Neuronal stem cell (in vitro differentiated cells): Measurements from ENCODE around the gene CGRRF1.

Experiments used
- DNase-seq: peaks from one replicate; pipeline ENCODE4 v3.0.0-alpha.2; 2013; ENCODE audit warnings: low spot score
- H2AFZ ChIP-seq: one replicate; pipeline ENCODE4 v1.6.1; 2013; ENCODE audit warnings: mild to moderate bottlenecking, low read length, inconsistent platforms
- H2AK5ac ChIP-seq: 2 replicates; pipeline ENCODE4 v1.6.1; 2013; ENCODE audit warnings: low read depth, mild to moderate bottlenecking, inconsistent platforms, low read length, moderate library complexity, mixed read lengths
- H2BK120ac ChIP-seq: 2 replicates; pipeline ENCODE4 v1.6.1; 2013; ENCODE audit warnings: low read depth, mild to moderate bottlenecking, inconsistent platforms, low read length, moderate library complexity, mixed read lengths
- H2BK12ac ChIP-seq: one replicate; pipeline ENCODE4 v1.6.1; 2013; ENCODE audit warnings: low read length, inconsistent platforms
- H2BK15ac ChIP-seq: 2 replicates; pipeline ENCODE4 v1.6.1; 2013; ENCODE audit warnings: mild to moderate bottlenecking, low read length, inconsistent platforms, mixed read lengths
- H2BK5ac ChIP-seq: one replicate; pipeline ENCODE4 v1.6.1; 2013; ENCODE audit warnings: inconsistent platforms, mild to moderate bottlenecking, low read length, moderate library complexity
- H3K14ac ChIP-seq: one replicate; pipeline ENCODE4 v1.6.1; 2013; ENCODE audit warnings: low read length, inconsistent platforms
- H3K18ac ChIP-seq: 2 replicates; pipeline ENCODE4 v1.6.1; 2013; ENCODE audit warnings: low read length, inconsistent platforms
- H3K23ac ChIP-seq: 2 replicates; pipeline ENCODE4 v1.6.1; 2013; ENCODE audit warnings: low read depth, mild to moderate bottlenecking, mixed read lengths, low read length, inconsistent platforms; ENCODE audit not compliant: poor library complexity
- H3K27ac ChIP-seq: replicated peaks from 3 replicates; pipeline ENCODE4 v1.5.1; 2013; ENCODE audit warnings: low read length, inconsistent platforms
- H3K27me3 ChIP-seq, 3 experiments: 2 replicates each; pipeline ENCODE4 v1.6.1; 2013; ENCODE audit warnings: low read length in 3 of 3, mild to moderate bottlenecking in 2 of 3, inconsistent platforms in 1 of 3, low read depth in 1 of 3, mixed read lengths in 1 of 3, moderate library complexity in 1 of 3; ENCODE audit not compliant: control insufficient read depth in 3 of 3, insufficient read depth in 3 of 3
- H3K36me3 ChIP-seq, 2 donors: replicated peaks in 1 of 2; 2 replicates each; pipeline ENCODE4 v1.6.1; 2013; ENCODE audit warnings: low read length in 2 of 2; ENCODE audit not compliant: control insufficient read depth in 2 of 2, insufficient read depth in 2 of 2
- H3K4ac ChIP-seq: 2 replicates; pipeline ENCODE4 v1.6.1; 2013; ENCODE audit warnings: inconsistent platforms, mild to moderate bottlenecking, low read length, moderate library complexity
- H3K4me1 ChIP-seq, 2 donors: 1 replicate in 1 of 2; 2 replicates in 1 of 2; pipeline ENCODE4 v1.6.1; 2013; ENCODE audit warnings: low read length in 2 of 2, low read depth in 1 of 2; ENCODE audit not compliant: control insufficient read depth in 2 of 2, insufficient read depth in 1 of 2
- H3K4me2 ChIP-seq: one replicate; pipeline ENCODE4 v1.6.1; 2013; ENCODE audit warnings: mild to moderate bottlenecking, low read length, inconsistent platforms; ENCODE audit not compliant: insufficient read depth, poor library complexity, severe bottlenecking
- H3K4me3 ChIP-seq, 2 donors: 2 replicates each; pipeline ENCODE4 v1.5.1; 2013; ENCODE audit warnings: low read length in 2 of 2, mild to moderate bottlenecking in 2 of 2, inconsistent platforms in 1 of 2, moderate library complexity in 1 of 2
- H3K79me1 ChIP-seq: one replicate; pipeline ENCODE4 v1.6.1; 2013; ENCODE audit warnings: low read depth, mild to moderate bottlenecking, inconsistent platforms, low read length, moderate library complexity
- H3K9ac ChIP-seq: one replicate; pipeline ENCODE4 v1.6.1; 2013; ENCODE audit warnings: mild to moderate bottlenecking, low read depth, low read length, inconsistent platforms; ENCODE audit not compliant: poor library complexity
- H3K9me3 ChIP-seq, 2 donors: replicated peaks in 1 of 2; 2 replicates each; pipeline versions ENCODE3 to v1.6.1; 2013; ENCODE audit warnings: low read length in 2 of 2, mild to moderate bottlenecking in 2 of 2, inconsistent platforms in 1 of 2, low read depth in 1 of 2, mixed read lengths in 1 of 2, moderate library complexity in 1 of 2; ENCODE audit not compliant: control insufficient read depth in 2 of 2, insufficient read depth in 1 of 2
- H4K8ac ChIP-seq: one replicate; pipeline ENCODE4 v1.6.1; 2013; ENCODE audit warnings: low read depth, mild to moderate bottlenecking, inconsistent platforms, low read length, moderate library complexity
- H4K91ac ChIP-seq: one replicate; pipeline ENCODE4 v1.6.1; 2013; ENCODE audit warnings: low read length, low read depth, mild to moderate bottlenecking, inconsistent platforms; ENCODE audit not compliant: poor library complexity
- WGBS, 2 donors: extraction: QIAGEN DNeasy Blood & Tissue Kit; methylation state at CpG; one replicate each; pipeline ENCODE4 v1.1.7; 2013; ENCODE audit warnings: missing lambda C conversion rate in 2 of 2, mixed read lengths in 1 of 2; ENCODE audit not compliant: insufficient read length in 2 of 2, insufficient replicate concordance in 1 of 2; ENCODE audit errors: extremely low coverage in 2 of 2; 5-methylcytosine and 5-hydroxymethylcytosine counted together

CGRRF1 gene

GRCh38 chr14:54481695-54482094 lies 28.0 kb upstream of the CGRRF1 start:
- no peak overlapping the region for H2BK5ac ChIP-seq
- no peaks in the 10 kb centered on the region for H3K4me1 ChIP-seq
- no peak overlapping the region for H3K4ac ChIP-seq
- no peaks in the 10 kb centered on the region for H3K27me3 ChIP-seq
- H3K9me3 ChIP-seq = peaks cover 0 to 10% of the 10 kb centered on the region in 2 donors
- H2AFZ ChIP-seq = no peak overlapping the region
- H3K14ac ChIP-seq = no peak overlapping the region
- H3K9ac ChIP-seq = no peak overlapping the region
- no peak overlapping the region for H3K23ac ChIP-seq
- no peak overlapping the region for H2BK12ac ChIP-seq
- H4K91ac ChIP-seq = no peak overlapping the region
- H3K4me2 ChIP-seq = no peak overlapping the region
- peaks cover 5 to 82% of the 10 kb centered on the region in 2 donors for H3K36me3 ChIP-seq
- H2BK120ac ChIP-seq = no peak overlapping the region
- no peak overlapping the region for H3K27ac ChIP-seq
- no peak overlapping the region for H2AK5ac ChIP-seq
- DNase-seq = no peak
- no peak overlapping the region for H2BK15ac ChIP-seq
- WGBS, 2 donors = no CpG with 5 or more reads among the region's 2 CpGs
- H3K4me3 ChIP-seq = no peak overlapping the region
- no peak overlapping the region for H4K8ac ChIP-seq
- no peaks in the 10 kb centered on the region for H3K79me1 ChIP-seq
- no peak overlapping the region for H3K18ac ChIP-seq

GRCh38 chr14:54483073-54483745 lies 26.5 kb upstream of the CGRRF1 start:
- Histone ChIP-seq H2AFZ (no peak overlapping the region), H3K36me3 (peaks cover 5 to 70% of the 10 kb centered on the region in 2 donors), H3K18ac (no peak overlapping the region), H3K4me2 (no peak overlapping the region), H3K23ac (no peak overlapping the region), H3K4me1 (no peaks in the 10 kb centered on the region), H3K27ac (no peak overlapping the region), H3K27me3 (no peaks in the 10 kb centered on the region), H3K4me3 (no peak overlapping the region), H3K79me1 (no peaks in the 10 kb centered on the region), H2BK12ac (no peak overlapping the region), H3K9me3 (peaks cover 0 to 13% of the 10 kb centered on the region in 2 donors), H2AK5ac (no peak overlapping the region), H4K8ac (no peak overlapping the region), H4K91ac (no peak overlapping the region), H3K9ac (no peak overlapping the region), H3K14ac (no peak overlapping the region), H2BK120ac (no peak overlapping the region), H3K4ac (no peak overlapping the region), H2BK15ac (no peak overlapping the region), H2BK5ac (no peak overlapping the region)
- no peak for DNase-seq
- WGBS, 2 donors = no CpG with 5 or more reads among the region's 8 CpGs

- H3K36me3 ChIP-seq = peaks cover 3 to 64% of the 10 kb centered on the region in 2 donors
- no peaks in the 10 kb centered on the region for H3K4me1 ChIP-seq
Observed at GRCh38 chr14:54483846-54484245, 25.9 kb upstream of the CGRRF1 start.

GRCh38 chr14:54486685-54487084 lies 23.0 kb upstream of the CGRRF1 start:
- H3K4ac ChIP-seq = no peak overlapping the region
- no peak overlapping the region for H3K23ac ChIP-seq
- no peak overlapping the region for H4K8ac ChIP-seq
- no peak overlapping the region for H2BK5ac ChIP-seq
- no peak overlapping the region for H2BK15ac ChIP-seq
- no peak overlapping the region for H2AK5ac ChIP-seq
- H3K27me3 ChIP-seq = no peaks in the 10 kb centered on the region
- H3K36me3 ChIP-seq = peaks cover 3 to 36% of the 10 kb centered on the region in 2 donors
- no peaks in the 10 kb centered on the region for H3K79me1 ChIP-seq
- no peak overlapping the region for H3K9ac ChIP-seq
- H3K4me2 ChIP-seq = no peak overlapping the region
- no peak for DNase-seq
- WGBS, 2 donors = no CpG with 5 or more reads among the region's 1 CpG
- H2BK12ac ChIP-seq = no peak overlapping the region
- H2AFZ ChIP-seq = no peak overlapping the region
- H4K91ac ChIP-seq = no peak overlapping the region
- no peak overlapping the region for H3K4me3 ChIP-seq
- no peak overlapping the region for H3K27ac ChIP-seq
- peaks cover 0 to 4% of the 10 kb centered on the region in 2 donors for H3K4me1 ChIP-seq
- H3K18ac ChIP-seq = no peak overlapping the region
- H3K9me3 ChIP-seq = peaks cover 0 to 13% of the 10 kb centered on the region in 2 donors
- H2BK120ac ChIP-seq = no peak overlapping the region
- H3K14ac ChIP-seq = no peak overlapping the region

More at GRCh38 chr14:54483846-54484245, 25.9 kb upstream of the CGRRF1 start:
- no peak overlapping the region for H3K4me3 ChIP-seq
- H3K27me3 ChIP-seq = no peaks in the 10 kb centered on the region
- H2BK120ac ChIP-seq = no peak overlapping the region
- no peak overlapping the region for H2BK5ac ChIP-seq
- H2AFZ ChIP-seq = no peak overlapping the region
- H3K27ac ChIP-seq = no peak overlapping the region
- H4K8ac ChIP-seq = no peak overlapping the region
- H2BK12ac ChIP-seq = no peak overlapping the region
- no peak overlapping the region for H3K4me2 ChIP-seq
- no peak overlapping the region for H3K23ac ChIP-seq
- H3K4ac ChIP-seq = no peak overlapping the region
- no peak overlapping the region for H3K18ac ChIP-seq
- no peak for DNase-seq
- no peak overlapping the region for H2BK15ac ChIP-seq
- H3K14ac ChIP-seq = no peak overlapping the region
- H3K79me1 ChIP-seq = no peaks in the 10 kb centered on the region
- no peak overlapping the region for H3K9ac ChIP-seq
- no peak overlapping the region for H2AK5ac ChIP-seq
- H3K9me3 ChIP-seq = peaks cover 0 to 13% of the 10 kb centered on the region in 2 donors
- H4K91ac ChIP-seq = no peak overlapping the region
